GM21360 (cell line): Measurements from ENCODE around the gene DGCR8.

Experiments
- ATAC-seq: cut with Tn5 transposase; IDR thresholded peaks from one replicate; pipeline ENCODE4 v1.9.1; 2021; ENCODE audit warnings: mild to moderate bottlenecking, moderate library complexity; ENCODE audit not compliant: unreplicated experiment

DGCR8 gene

GRCh38 chr22:20135806-20136602, 56.0 kb downstream of the DGCR8 start:
- no peak for ATAC-seq

DNA sequence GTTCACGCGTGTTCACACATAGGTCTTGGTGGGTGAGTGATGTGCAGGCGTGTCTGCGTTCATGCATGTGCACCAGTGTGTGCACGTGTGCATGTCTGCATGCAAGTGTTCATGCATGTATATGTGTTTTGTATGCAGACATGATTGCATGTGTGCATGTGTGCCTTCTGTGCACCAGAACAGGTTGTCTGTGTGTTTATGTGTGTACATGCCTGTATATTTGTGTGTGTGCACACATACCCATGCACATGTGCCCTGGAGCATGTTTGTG, 56.5 kb downstream of the DGCR8 start:
- no peak for ATAC-seq

DNA sequence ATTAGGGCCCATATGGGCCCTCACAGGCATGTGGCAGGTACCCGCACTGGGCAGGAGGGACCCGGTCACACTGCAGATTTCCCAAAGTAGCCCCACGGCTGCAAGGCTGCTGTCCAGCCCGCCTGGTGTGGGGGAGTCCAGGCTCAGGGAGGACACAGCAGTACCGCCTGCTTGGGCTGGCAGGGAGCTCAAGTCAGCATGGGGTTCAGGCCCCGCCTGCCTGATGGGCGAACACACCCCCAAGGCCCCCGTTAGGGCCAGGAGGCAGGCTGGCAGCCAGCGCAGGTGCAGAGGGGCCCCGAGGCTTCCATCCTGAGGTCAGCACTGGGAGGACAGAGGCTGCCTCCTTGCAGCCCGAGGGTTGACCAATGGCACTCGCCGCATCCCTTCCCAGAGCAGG, 57.1 kb downstream of the DGCR8 start:
- ATAC-seq: no peak

- no peak for ATAC-seq
Measured at GRCh38 chr22:20137671-20138416, 57.8 kb downstream of the DGCR8 start.

DNA sequence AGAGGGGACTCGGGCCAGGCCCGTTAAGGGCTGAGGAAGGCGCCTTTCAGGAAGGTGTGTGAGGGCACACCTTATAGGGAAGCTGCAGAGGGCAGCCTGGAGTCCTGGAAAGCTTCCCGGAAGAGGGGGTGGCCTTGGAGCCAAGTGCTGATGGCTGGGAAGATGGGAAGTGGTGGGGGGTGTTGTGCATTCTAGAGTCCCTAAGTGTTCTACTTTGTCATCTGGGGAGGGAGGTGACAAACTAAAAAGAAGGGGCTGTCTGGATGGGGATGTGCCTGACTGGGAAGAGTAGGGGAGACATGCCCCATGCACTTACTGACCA, 58.3 kb downstream of the DGCR8 start:
- no peak for ATAC-seq

DNA sequence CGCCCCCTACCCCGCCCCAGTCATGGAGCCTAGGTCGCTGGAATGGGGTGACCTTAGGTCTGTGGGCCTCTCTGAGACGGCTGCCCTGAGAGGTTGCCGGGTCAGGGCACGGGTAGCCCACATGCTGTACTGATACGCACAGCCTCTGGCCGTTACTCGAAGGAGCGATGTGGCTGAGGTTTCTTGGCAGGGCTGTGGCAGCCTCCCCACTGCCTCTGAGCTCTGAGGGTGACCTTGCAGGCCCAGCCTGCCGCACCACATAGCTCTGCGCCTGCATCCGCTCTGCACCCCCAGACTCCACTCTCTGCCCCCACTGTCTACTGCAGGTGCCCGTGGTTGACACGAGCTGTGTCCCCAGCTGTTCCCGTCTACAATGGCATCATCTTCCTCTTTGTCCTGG, 58.8 kb downstream of the DGCR8 start:
- ATAC-seq: no peak

- no peak for ATAC-seq
Measured at GRCh38 chr22:20139391-20140106, 59.5 kb downstream of the DGCR8 start.

DNA sequence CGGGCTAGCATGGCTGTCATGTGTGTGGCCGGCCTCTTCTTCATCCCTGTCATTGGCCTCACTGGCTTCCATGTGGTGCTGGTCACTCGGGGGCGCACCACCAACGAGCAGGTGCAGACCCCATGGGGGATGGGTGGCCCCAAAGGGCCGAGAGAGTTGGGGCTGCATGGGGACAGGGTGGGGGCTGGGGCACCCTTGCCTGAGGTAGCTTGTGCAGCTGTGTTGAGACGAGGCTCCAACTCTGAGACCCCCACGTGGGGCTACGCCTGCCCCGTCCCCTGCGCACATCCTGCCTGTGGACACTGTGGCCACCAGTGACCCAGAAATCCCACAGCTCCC, 60.0 kb downstream of the DGCR8 start:
- ATAC-seq: no peak

DNA sequence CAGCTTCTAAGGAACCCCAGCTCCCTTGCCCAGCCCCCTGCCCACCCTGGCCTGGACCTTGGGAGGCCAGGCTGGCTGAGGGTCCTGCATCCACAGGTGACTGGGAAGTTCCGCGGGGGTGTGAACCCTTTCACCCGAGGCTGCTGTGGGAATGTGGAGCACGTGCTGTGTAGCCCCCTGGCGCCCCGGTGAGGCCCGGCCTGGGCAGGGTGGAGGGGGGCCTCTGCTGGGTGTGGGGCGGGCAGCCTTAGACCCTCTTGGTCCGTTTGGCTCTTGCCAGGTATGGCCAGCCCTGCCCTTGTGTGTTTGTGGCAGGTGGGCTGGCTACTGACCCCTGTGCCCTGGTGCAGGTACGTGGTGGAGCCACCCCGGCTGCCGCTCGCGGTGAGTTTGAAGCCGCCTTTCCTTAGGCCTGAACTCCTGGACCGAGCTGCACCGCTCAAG, 60.5 kb downstream of the DGCR8 start:
- no peak for ATAC-seq

- no peak for ATAC-seq
Measured at GRCh38 chr22:20141186-20142077, 61.4 kb downstream of the DGCR8 start.

DNA sequence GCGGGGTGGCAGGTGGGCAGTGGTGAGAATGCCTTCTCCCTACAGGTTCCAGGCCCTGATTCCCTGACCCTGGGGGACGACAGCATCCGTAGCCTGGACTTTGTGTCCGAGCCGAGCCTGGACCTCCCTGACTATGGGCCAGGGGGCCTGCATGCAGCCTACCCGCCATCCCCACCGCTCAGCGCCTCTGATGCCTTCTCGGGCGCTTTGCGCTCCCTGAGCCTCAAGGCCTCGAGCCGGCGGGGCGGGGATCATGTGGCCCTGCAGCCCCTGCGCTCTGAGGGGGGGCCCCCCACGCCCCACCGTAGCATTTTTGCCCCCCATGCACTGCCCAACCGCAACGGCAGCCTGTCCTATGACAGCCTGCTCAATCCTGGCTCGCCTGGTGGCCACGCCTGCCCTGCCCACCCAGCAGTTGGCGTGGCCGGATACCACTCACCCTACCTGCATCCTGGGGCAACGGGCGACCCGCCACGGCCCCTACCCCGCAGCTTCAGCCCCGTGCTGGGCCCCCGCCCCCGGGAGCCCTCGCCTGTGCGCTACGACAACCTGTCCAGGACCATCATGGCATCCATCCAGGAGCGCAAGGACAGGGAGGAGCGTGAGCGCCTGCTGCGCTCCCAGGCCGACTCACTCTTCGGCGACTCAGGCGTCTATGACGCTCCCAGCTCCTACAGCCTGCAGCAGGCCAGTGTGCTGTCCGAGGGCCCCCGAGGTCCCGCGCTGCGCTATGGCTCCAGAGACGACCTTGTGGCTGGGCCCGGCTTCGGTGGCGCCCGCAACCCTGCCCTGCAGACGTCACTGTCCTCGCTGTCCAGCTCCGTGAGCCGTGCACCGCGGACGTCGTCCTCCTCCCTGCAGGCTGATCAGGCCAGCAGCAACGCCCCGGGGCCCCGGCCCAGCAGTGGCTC, 62.9 kb downstream of the DGCR8 start:
- no peak for ATAC-seq

DNA sequence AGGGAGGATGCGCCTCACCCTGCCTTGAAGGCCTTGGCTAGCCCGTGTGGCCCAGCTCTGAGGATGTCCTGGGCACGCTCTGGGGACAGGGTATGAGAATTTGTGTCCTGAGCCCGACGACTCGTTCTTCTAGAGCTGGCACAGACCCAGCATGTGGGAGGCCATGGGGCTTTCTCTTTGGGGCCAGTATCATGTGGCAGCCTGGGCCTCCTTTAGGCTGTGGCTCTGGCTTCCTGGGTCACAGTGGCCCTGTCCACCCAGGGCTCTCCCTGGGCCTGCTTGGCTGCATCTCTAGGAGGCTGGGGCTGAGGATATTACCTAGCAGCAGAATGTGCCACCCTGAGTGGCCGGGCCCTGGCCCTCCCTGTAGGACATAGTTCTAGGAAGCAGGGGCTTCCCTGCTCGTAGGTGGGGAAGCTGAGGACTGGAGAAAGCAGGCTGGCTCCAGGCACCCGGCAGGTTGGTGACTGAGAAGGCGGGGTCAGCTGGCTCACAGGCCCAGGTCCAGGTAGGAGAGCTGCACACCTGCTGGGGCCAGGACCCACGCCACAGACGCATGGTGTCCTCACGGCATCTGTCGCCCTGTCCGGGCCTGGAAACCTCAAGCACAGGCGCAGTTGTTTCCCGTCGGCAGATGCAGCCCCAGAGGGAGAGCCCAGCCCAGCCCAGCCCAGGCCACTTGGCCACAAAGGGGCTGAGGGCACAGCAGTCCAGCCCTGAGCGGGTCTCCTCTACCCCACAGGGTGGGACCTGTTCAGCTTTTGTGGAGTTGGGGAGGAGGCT, 64.0 kb downstream of the DGCR8 start:
- ATAC-seq: no peak

- no peak for ATAC-seq
Measured at GRCh38 chr22:20145206-20145831, 65.3 kb downstream of the DGCR8 start.

DNA sequence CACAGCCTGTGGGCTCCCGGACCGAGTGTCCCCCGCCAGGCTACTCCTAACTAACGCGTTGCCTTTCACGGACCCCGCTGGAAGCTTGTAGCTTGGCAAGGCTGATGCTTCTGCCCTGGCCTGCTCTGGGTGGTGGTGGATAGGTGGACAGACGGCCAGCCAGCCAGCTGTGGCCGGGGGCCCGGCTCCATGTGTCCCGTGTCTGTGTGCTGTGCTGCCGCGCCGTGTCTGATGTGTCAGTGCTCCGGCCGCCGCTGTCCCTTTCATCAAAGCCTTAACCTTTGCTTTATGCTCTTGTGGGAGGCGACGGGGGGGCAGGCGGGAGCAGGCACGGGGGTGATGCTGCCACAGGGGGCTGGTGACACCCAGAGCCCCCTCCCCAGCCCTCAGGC, 65.8 kb downstream of the DGCR8 start:
- no peak for ATAC-seq

- ATAC-seq: no peak
Measured at GRCh38 chr22:20146777-20147176, 66.7 kb downstream of the DGCR8 start.

DNA sequence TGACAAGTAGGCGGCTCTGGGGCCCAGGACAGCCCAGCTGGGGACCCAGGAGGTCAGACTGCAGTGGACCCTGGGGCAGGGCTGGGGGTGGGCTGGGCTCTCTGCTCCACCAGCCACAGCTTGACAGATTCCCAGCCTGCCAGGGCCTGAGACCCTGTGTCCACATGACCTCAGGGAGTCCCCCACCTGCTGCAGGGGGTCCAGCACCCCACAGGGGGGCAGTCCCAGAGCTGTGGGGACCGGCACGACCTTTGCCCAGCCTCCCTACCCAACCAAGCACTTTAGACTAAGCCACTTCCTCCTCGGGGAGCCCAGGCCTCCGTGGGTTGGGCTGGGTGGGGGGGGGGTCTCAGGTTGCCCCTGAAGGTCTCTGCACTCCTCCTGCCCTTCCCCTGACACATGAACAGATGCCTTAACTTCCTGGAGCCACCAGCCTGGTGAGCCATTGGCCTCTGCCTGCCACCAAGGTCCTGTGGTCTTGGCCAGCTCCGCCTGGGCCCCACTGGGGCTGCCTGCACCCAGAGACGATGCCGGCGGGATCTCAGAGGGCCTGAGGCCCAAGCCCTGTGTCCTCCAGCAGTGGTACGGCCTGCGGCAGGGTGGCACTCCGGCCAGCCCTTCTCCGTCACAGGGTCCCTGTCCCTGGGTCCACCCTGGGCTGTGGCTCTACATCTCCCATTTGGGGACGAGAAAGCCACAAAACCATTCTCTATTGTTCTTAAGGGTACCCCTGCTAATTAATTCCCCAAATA, 67.4 kb downstream of the DGCR8 start:
- ATAC-seq: no peak

DNA sequence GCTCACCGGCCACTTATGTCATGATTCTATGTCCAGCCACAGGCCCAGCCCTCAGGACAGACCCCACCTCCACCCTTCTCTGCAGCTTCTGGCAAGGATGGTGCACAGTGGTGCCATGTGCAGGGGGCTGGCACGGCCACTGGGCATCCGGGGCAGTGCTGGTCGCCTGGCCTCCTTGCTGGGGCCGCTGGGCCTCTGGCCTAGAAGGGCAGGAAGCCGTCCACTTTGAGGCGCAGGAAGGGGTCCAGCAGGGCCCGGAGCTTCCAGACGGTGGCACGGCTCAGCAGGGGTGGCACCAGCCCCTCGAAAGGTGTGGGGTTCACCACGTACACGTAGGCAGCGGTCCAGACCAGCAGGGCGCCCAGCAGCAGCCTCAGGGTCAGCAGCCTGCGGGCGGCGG, 68.4 kb downstream of the DGCR8 start:
- ATAC-seq: no peak
